OCI-LY7 (cell line): ENCODE measurements around the gene SIGLEC12. TPM values are rescaled to one million over a fixed set of nuclear protein-coding genes. Genes with fewer than 3 reads are reported as not detected.

Source experiments
- BruUV-seq: library from RNA; stranded (reverse); fragments of 400-500 nt; replicated peaks from 2 replicates; lab custom pipeline; 2021; lab: Mats Ljungman, UMichigan
- CTCF ChIA-PET: fragments of 300-600 bp; sonication (Branson Sonifier 250); formaldehyde crosslinking; loops from one replicate; lab custom pipeline; 2022; ENCODE audit warnings: antibody characterized with exemption; ENCODE audit not compliant: unreplicated experiment; lab: Charles Lee
- POLR2A ChIA-PET: fragments of 300-600 bp; sonication (Branson Sonifier 250); formaldehyde crosslinking; loops from one replicate; lab custom pipeline; 2022; ENCODE audit warnings: antibody characterized with exemption; lab: Charles Lee
- DNase-seq: peaks from one replicate; pipeline ENCODE4 v3.0.0-alpha.2; 2015; ENCODE audit warnings: low spot score
- H2AFZ ChIP-seq: fragments of 200-600 bp; sonication (generic), shearing (Covaris generic); 2 replicates; pipeline ENCODE4 v1.6.1; 2014; ENCODE audit warnings: mild to moderate bottlenecking, antibody characterized with exemption, low read length, moderate library complexity
- H3K27ac ChIP-seq: fragments of 200-600 bp; sonication (generic); 2 replicates; pipeline ENCODE4 v1.5.1; 2014; ENCODE audit warnings: mixed run types, low read depth, mild to moderate bottlenecking, moderate library complexity, low read length, inconsistent platforms; ENCODE audit not compliant: poor library complexity, severe bottlenecking
- H3K36me3 ChIP-seq: fragments of 200-600 bp; sonication (generic); 2 replicates; pipeline ENCODE4 v1.6.1; 2014; ENCODE audit warnings: mild to moderate bottlenecking, antibody characterized with exemption, low read length, moderate library complexity, mixed read lengths; ENCODE audit not compliant: insufficient read depth
- H3K4me1 ChIP-seq: fragments of 200-600 bp; sonication (generic); 2 replicates; pipeline ENCODE4 v1.5.1; 2014; ENCODE audit warnings: mild to moderate bottlenecking, low read length; ENCODE audit not compliant: insufficient read depth, poor library complexity, severe bottlenecking
- H3K4me2 ChIP-seq: fragments of 200-600 bp; sonication (generic); 2 replicates; pipeline ENCODE4 v1.6.1; 2014; ENCODE audit warnings: mild to moderate bottlenecking, low read length
- H3K4me3 ChIP-seq: fragments of 200-600 bp; sonication (generic); 2 replicates; pipeline ENCODE4 v1.5.1; 2014; ENCODE audit warnings: mild to moderate bottlenecking, low read depth, low read length; ENCODE audit not compliant: poor library complexity, severe bottlenecking
- H3K79me2 ChIP-seq: fragments of 200-600 bp; sonication (generic); 2 replicates; pipeline ENCODE4 v1.6.1; 2016; ENCODE audit warnings: low read depth, mild to moderate bottlenecking, low read length, moderate library complexity, mixed read lengths; ENCODE audit not compliant: insufficient read depth
- H3K9me2 ChIP-seq: fragments of 200-600 bp; sonication (generic); 2 replicates; pipeline ENCODE4 v1.6.1; 2016; ENCODE audit warnings: mild to moderate bottlenecking, low read length, mixed read lengths; ENCODE audit not compliant: insufficient read depth
- H3K9me3 ChIP-seq: fragments of 200-600 bp; sonication (generic); 2 replicates; pipeline ENCODE4 v1.6.1; 2014; ENCODE audit warnings: mild to moderate bottlenecking, mixed run types, low read length, mixed read lengths
- H4K20me1 ChIP-seq: fragments of 200-600 bp; sonication (generic); 2 replicates; pipeline ENCODE4 v1.6.1; 2014; ENCODE audit warnings: mild to moderate bottlenecking, antibody characterized with exemption, low read length, moderate library complexity, mixed read lengths; ENCODE audit not compliant: insufficient read depth
- EZH2phosphoT487 ChIP-seq: fragments of 200-600 bp; sonication (generic); IDR thresholded peaks from 2 replicates; pipeline ENCODE4 v1.6.1; 2018; ENCODE audit warnings: low read depth, borderline replicate concordance, mild to moderate bottlenecking, mixed run types, antibody characterized with exemption, low read length, moderate library complexity, mixed read lengths
- intact Hi-C: fragments of 100-400 bp; cut with micrococcal nuclease; formaldehyde crosslinking; loops from one replicate; pipeline ENCODE4 v1.10.0; 2022; ENCODE audit not compliant: unreplicated experiment
- total RNA-seq, 2 experiments: library from RNA; depleted of rRNA in 1 of 2; stranded (reverse); fragments of >200 nt in 1 of 2; shearing (Covaris generic) in 1 of 2; gene quantifications; 2 replicates each; pipeline ENCODE4 v1.2.3, GENCODE V29; 2014 to 2022
- TF ChIP-seq, protein P1 (sequence below): fragments of 200-600 bp; sonication (generic); conservative IDR thresholded peaks from 2 replicates; pipeline ENCODE4 v1.5.1; 2014; ENCODE audit warnings: mild to moderate bottlenecking, antibody characterized with exemption, low read length, moderate library complexity, mixed read lengths

SIGLEC12 gene
- total RNA-seq, 2 experiments from 2014 or later = not detected

DNA sequence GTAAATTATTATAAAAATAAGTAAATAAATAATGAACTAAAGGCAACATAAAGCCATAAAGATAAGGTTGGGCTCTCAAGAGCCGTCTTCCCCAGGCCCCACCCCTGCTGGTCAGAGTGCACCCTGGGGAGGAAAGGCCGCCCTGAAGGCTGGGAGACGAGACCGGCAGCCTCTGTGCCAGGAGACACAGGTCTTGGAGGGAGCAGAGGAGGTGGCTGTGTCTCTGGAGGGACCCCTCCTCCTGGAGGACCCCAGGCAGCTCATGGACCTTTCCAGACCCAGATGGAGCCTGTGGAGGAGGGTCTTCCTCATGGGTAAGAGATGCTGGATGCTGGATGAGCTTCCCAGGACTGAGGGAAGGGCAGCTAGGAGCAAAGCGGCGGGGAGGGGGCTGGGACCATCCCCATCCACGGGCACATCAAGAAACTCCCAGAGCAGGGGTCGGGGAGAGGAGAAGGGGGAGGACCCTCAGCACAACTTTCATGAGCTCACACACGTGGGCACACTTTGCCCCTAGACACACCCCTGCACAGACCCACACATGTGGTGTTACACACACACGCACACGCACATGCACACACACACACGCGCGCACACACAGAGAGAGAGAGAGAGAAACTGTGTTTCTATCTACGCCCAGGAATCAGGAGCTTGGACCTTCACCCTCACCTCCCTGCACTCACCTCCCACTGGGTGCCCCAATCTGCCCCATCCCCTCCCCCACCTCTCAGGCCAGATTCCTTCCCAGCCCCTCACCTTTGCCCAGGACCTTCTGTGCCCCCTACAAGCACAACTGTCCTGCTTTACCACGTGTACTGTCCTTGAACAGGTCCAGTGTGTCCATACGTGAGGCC, 23.0 kb downstream of the SIGLEC12 start, which contains the start of gene CEACAM18:
Gene CEACAM18 (plus strand): TSS at position 159 of the 854 bp plus-strand sequence.
- BruUV-seq = no TSS peak
- Histone ChIP-seq H4K20me1 (no peaks in the 10 kb centered on the region), H2AFZ (no peak within 1 kb of the TSS), H3K4me1 (no peaks in the 10 kb centered on the region), H3K4me3 (no peak within 1 kb of the TSS), H3K36me3 (no peaks in the 10 kb centered on the region), H3K4me2 (no peak within 1 kb of the TSS), H3K79me2 (no peaks in the 10 kb centered on the region), H3K9me3 (no peaks in the 10 kb centered on the region), H3K9me2 (no peaks in the 10 kb centered on the region), H3K27ac (no peak within 1 kb of the TSS)
- no peak for DNase-seq
- intact Hi-C loops = no loop called here
- TF ChIP-seq EZH2phosphoT487 = no peak
- TF ChIP-seq, protein P1, sequence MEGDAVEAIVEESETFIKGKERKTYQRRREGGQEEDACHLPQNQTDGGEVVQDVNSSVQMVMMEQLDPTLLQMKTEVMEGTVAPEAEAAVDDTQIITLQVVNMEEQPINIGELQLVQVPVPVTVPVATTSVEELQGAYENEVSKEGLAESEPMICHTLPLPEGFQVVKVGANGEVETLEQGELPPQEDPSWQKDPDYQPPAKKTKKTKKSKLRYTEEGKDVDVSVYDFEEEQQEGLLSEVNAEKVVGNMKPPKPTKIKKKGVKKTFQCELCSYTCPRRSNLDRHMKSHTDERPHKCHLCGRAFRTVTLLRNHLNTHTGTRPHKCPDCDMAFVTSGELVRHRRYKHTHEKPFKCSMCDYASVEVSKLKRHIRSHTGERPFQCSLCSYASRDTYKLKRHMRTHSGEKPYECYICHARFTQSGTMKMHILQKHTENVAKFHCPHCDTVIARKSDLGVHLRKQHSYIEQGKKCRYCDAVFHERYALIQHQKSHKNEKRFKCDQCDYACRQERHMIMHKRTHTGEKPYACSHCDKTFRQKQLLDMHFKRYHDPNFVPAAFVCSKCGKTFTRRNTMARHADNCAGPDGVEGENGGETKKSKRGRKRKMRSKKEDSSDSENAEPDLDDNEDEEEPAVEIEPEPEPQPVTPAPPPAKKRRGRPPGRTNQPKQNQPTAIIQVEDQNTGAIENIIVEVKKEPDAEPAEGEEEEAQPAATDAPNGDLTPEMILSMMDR = no peak
- ChIA-PET POLR2A (no interaction called here), CTCF (no interaction called here)

DNA sequence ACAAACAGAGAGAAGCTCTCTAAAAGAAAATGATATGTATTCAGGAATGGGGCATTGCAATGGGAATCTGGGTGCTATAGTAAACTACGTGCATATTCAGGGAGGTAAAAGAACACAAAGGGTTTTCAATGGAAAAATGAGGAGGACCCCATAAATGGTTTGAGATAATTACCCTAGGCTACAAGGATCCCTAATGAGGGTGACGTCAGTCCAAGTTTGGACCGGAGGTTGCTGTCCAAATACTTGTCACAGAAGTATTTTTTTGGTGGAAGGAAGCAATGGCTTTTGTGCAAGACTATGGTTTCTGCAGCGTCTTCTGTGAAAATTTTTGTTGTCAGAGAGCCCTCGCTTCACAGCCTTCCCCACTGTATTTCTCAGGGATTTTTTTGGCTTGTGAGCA, 24.3 kb downstream of the SIGLEC12 start:
- H3K4me2 ChIP-seq = no peak overlapping the region
- H4K20me1 ChIP-seq = no peaks in the 10 kb centered on the region
- CTCF ChIA-PET = no interaction called here
- no peak overlapping the region for H3K27ac ChIP-seq
- H3K4me1 ChIP-seq = no peaks in the 10 kb centered on the region
- no peaks in the 10 kb centered on the region for H3K9me2 ChIP-seq
- no peaks in the 10 kb centered on the region for H3K79me2 ChIP-seq
- DNase-seq = no peak
- H3K4me3 ChIP-seq = no peak overlapping the region
- no peak overlapping the region for H2AFZ ChIP-seq
- no TSS peak for BruUV-seq
- intact Hi-C loops = no loop called here
- H3K9me3 ChIP-seq = no peaks in the 10 kb centered on the region
- TF ChIP-seq, protein P1 = no peak
- no peak for TF ChIP-seq EZH2phosphoT487
- POLR2A ChIA-PET = interaction anchor here (0.7 kb wide), 1 partner anchor 66 kb away, joined by 5 read pairs; no protein-coding TSS in a partner anchor
- H3K36me3 ChIP-seq = no peaks in the 10 kb centered on the region

DNA sequence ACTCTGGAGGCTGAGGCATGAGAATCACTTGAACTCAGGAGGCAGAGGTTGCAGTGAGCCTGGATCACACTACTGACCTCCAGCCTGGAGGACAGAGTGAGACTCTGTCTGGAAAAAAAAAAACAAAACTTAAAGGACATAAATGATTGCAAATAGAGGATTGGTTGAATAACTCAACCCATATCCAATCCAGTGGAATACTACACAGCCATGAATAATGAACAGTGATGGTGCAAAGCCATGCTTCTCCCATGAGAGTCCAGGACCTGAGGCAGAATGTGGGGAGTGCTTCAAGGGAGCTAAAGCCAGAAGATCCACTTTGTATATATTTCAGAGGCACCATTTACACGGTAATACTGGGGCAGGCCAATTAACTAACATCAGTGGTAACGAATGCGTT, 25.4 kb downstream of the SIGLEC12 start:
- ChIA-PET CTCF (no interaction called here), POLR2A (no interaction called here)
- H3K4me1 ChIP-seq = no peaks in the 10 kb centered on the region
- H3K9me3 ChIP-seq = no peaks in the 10 kb centered on the region
- no peaks in the 10 kb centered on the region for H3K79me2 ChIP-seq
- no peak for TF ChIP-seq EZH2phosphoT487
- TF ChIP-seq, protein P1 = no peak
- intact Hi-C loops = no loop called here
- H3K4me3 ChIP-seq = no peak overlapping the region
- no peak overlapping the region for H2AFZ ChIP-seq
- no peaks in the 10 kb centered on the region for H3K36me3 ChIP-seq
- no peak overlapping the region for H3K4me2 ChIP-seq
- no peak overlapping the region for H3K27ac ChIP-seq
- no peaks in the 10 kb centered on the region for H4K20me1 ChIP-seq
- no peak for DNase-seq
- no TSS peak for BruUV-seq
- no peaks in the 10 kb centered on the region for H3K9me2 ChIP-seq
